Neural cell (in vitro differentiated cells): ENCODE data around the gene KCTD17.

Experiments used
- CTCF ChIP-seq: fragments of 450-650 bp; IDR thresholded peaks from 2 replicates; pipeline ENCODE4 v1.5.1; 2014; ENCODE audit warnings: antibody characterized with exemption, mild to moderate bottlenecking, moderate library complexity; ENCODE audit not compliant: poor library complexity, severe bottlenecking
- EP300 ChIP-seq: fragments of 450-650 bp; conservative IDR thresholded peaks from 2 replicates; pipeline ENCODE4 v1.6.1; 2014; ENCODE audit warnings: antibody characterized with exemption, mild to moderate bottlenecking, moderate library complexity; ENCODE audit not compliant: poor library complexity, severe bottlenecking
- EZH2 ChIP-seq: fragments of 200-600, 300-800 bp; shearing (Covaris generic), sonication (generic); IDR thresholded peaks from 2 replicates; pipeline ENCODE4 v1.6.1; 2014; ENCODE audit warnings: antibody characterized with exemption, low read length, borderline replicate concordance, mild to moderate bottlenecking; ENCODE audit not compliant: insufficient read depth, poor library complexity, severe bottlenecking
- MXI1 ChIP-seq: fragments of 450-650 bp; conservative IDR thresholded peaks from 2 replicates; pipeline ENCODE4 v1.6.1; 2014; ENCODE audit warnings: antibody characterized with exemption, mild to moderate bottlenecking; ENCODE audit not compliant: poor library complexity, severe bottlenecking
- POLR2AphosphoS5 ChIP-seq: IDR thresholded peaks from 2 replicates; pipeline ENCODE4 v1.6.1; 2012
- RAD21 ChIP-seq: fragments of 450-650 bp; conservative IDR thresholded peaks from 2 replicates; pipeline ENCODE4 v1.6.1; 2014; ENCODE audit warnings: antibody characterized with exemption, mild to moderate bottlenecking, moderate library complexity
- TAF1 ChIP-seq: IDR thresholded peaks from 2 replicates; pipeline ENCODE4 v1.6.1; 2012; ENCODE audit warnings: low read depth

GRCh38 chr22:37091994-37092393 lies 40.5 kb downstream of the KCTD17 start:
- TF ChIP-seq EZH2 (no peak), CTCF (no peak), MXI1 (no peak), POLR2AphosphoS5 (no peak), TAF1 (no peak), EP300 (no peak), RAD21 (no peak)
